ENCODE data around the gene SURF6.
"Not testable (repeated sequence)": the region's sequence is repeated elsewhere in the genome, so short reads cannot be mapped to it uniquely, and the experiment has no call there.

The SURF6 gene

DNA sequence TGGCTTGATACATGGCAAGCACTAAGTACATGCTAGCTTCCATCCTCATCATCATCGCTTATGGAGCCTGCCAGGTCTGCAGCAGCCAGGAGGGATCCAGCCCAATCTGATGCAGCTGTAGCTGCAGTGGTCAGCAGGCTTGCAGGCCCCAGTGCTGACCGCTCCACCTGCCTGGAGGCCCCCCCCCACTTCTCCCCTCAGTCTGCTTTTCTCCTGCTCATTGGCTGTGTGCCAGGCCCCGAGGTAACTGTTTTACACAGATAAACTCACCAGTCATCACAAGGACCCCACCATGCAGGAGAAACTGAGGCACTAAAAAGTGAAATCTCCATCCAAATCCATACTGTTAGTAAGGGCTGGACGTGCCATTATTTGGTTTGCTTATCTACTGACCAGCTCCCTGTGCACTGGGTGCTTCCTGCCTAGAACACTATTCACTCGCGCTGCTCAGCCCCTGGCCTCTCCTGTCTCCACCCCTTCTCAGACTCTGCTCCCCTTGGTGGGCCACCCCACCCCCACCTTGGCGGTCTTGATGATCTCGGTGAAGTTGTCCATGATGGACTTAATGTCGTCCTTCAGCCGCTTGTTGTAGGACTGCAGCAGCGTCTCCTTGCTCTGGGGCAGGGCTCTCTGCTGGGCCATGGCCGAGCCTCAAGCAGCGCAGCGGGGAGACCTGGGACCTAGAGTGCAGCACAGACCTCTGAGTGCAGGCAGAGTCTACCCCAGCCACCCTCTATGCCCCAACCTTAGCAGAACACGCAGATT is 10.2 kb upstream of the SURF6 start:
- Histone ChIP-seq H3K9me3 (ENCODE audit: control insufficient read depth in 2 of 2, low read length in 2 of 2) (no peaks in the 10 kb centered on the region), H3K9ac (ENCODE audit: low read length in 2 of 2) (peak overlapping the region; percentile 55 to 79), H3K4me1 (ENCODE audit: control insufficient read depth, insufficient read depth, low read length) (peaks cover 27% of the 10 kb centered on the region), H3K4me3 (ENCODE audit: low read length in 2 of 2) (peak overlapping the region; percentile 71 to 99), H3K27ac (ENCODE audit: low read length) (peak overlapping the region; percentile 60), H3K27me3 (ENCODE audit: control insufficient read depth in 1 of 2, insufficient read depth in 2 of 2, low read length in 2 of 2) (no peaks in the 10 kb centered on the region), H3K36me3 (ENCODE audit: control insufficient read depth in 2 of 2, insufficient read depth in 2 of 2, low read length in 2 of 2) (peaks cover 53 to 54% of the 10 kb centered on the region in 2 donors)

DNA sequence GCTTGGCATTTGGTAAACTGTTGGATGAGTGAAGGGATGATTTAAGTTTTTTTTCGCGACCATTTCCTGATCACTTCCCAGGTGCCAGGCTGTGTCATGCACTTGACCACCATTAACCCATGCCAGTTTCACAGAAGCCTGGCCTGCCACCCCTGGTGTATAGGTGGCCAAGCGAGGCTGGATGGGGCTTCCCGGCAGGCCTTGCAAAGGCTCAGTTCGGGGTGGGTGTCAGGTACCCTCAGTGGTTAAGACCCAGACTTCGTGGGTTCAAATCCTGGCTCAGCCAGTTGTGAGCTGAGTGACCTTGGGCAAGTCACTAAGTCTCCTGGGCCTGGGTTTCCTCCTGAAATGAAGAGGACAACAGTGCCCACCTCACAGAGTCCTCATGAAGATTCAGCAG is 9.6 kb upstream of the SURF6 start:
- H3K27me3 ChIP-seq (ENCODE audit: control insufficient read depth in 1 of 2, insufficient read depth in 2 of 2, low read length in 2 of 2) = no peaks in the 10 kb centered on the region
- H3K4me3 ChIP-seq (ENCODE audit: low read length in 2 of 2) = no peak overlapping the region
- no peaks in the 10 kb centered on the region for H3K9me3 ChIP-seq (ENCODE audit: control insufficient read depth in 2 of 2, low read length in 2 of 2)
- H3K9ac ChIP-seq (ENCODE audit: low read length in 2 of 2) = peak overlapping the region in 1 of 2 donors; percentile 13
- H3K36me3 ChIP-seq (ENCODE audit: control insufficient read depth in 2 of 2, insufficient read depth in 2 of 2, low read length in 2 of 2) = peaks cover 51 to 53% of the 10 kb centered on the region in 2 donors
- peaks cover 27% of the 10 kb centered on the region for H3K4me1 ChIP-seq (ENCODE audit: control insufficient read depth, insufficient read depth, low read length)
- no peak overlapping the region for H3K27ac ChIP-seq (ENCODE audit: low read length)

DNA sequence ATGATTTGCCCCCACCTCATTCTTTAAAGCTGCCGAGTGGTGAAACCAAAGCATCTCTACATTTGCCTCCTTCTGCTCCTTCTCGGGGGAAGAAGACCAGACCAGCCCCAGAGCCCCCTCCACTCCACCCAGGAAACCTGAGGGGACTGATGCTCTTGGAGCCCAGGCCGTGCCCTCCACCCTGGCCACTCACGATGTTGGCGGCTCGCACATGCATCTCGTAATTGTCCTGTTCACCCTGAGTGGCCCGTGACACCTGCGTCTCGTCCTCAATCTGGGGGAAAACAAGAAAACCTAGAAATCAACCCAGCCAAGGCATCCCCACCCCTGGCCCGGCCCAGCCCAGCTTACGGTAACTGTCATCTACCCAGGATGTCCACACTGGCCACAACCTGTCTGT is 9.0 kb upstream of the SURF6 start:
- Histone ChIP-seq H3K9ac (ENCODE audit: low read length in 2 of 2) (no peak overlapping the region), H3K4me1 (ENCODE audit: control insufficient read depth, insufficient read depth, low read length) (peaks cover 27% of the 10 kb centered on the region), H3K36me3 (ENCODE audit: control insufficient read depth in 2 of 2, insufficient read depth in 2 of 2, low read length in 2 of 2) (peaks cover 51 to 52% of the 10 kb centered on the region in 2 donors)

DNA sequence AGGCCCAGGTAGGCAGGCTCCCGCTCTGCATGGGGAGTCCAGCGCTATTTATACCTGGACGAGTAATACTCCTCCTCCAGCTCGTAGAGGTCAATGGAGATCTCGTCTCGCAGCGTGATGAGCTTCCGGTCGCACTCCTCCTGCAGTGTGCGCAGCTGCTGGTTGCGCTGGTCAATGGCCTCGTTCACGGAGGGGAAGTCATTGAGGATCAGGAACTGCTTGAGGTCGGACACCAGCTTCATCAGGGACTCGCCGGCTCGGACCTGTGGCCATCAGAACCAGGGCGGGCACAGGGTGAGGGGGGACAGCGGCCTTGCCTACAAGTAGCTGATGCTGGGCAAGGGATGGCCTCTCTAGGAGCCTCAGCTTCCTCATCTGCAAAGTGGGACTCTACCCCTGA is 8.1 kb upstream of the SURF6 start:
- Histone ChIP-seq H3K36me3 (ENCODE audit: control insufficient read depth in 2 of 2, insufficient read depth in 2 of 2, low read length in 2 of 2) (peaks cover 45 to 52% of the 10 kb centered on the region in 2 donors), H3K4me3 (ENCODE audit: low read length in 2 of 2) (no peak overlapping the region), H3K9me3 (ENCODE audit: control insufficient read depth in 2 of 2, low read length in 2 of 2) (no peaks in the 10 kb centered on the region), H3K9ac (ENCODE audit: low read length in 2 of 2) (no peak overlapping the region), H3K4me1 (ENCODE audit: control insufficient read depth, insufficient read depth, low read length) (peaks cover 21% of the 10 kb centered on the region), H3K27me3 (ENCODE audit: control insufficient read depth in 1 of 2, insufficient read depth in 2 of 2, low read length in 2 of 2) (no peaks in the 10 kb centered on the region), H3K27ac (ENCODE audit: low read length) (no peak overlapping the region)

More for the DNA sequence above, 9.0 kb upstream of the SURF6 start:
- Histone ChIP-seq H3K9me3 (ENCODE audit: control insufficient read depth in 2 of 2, low read length in 2 of 2) (no peaks in the 10 kb centered on the region), H3K27ac (ENCODE audit: low read length) (no peak overlapping the region), H3K4me3 (ENCODE audit: low read length in 2 of 2) (no peak overlapping the region), H3K27me3 (ENCODE audit: control insufficient read depth in 1 of 2, insufficient read depth in 2 of 2, low read length in 2 of 2) (no peaks in the 10 kb centered on the region)

DNA sequence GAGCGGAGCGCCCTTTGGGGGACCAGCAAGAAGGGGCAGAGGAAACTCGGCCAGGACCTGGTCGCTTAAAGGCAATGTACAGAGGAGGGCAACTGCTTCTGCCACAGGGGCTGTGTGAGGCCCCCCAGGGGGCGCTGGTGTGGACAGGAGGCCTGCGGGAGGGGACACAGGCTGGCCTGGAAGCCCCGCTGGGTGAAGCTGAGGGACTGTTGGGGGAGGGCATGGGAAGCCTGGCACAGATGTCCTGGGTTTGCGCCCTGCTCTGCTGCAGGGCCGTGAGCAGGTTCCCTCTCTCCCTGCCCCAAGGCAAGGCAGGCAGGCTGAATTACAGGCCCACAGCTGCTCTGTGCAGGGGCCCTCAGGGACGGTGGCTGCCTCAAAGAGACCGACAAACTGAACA is 6.6 kb upstream of the SURF6 start:
- peaks cover 13% of the 10 kb centered on the region for H3K4me1 ChIP-seq (ENCODE audit: control insufficient read depth, insufficient read depth, low read length)
- no peaks in the 10 kb centered on the region for H3K27me3 ChIP-seq (ENCODE audit: control insufficient read depth in 1 of 2, insufficient read depth in 2 of 2, low read length in 2 of 2)
- no peak overlapping the region for H3K27ac ChIP-seq (ENCODE audit: low read length)
- no peak overlapping the region for H3K9ac ChIP-seq (ENCODE audit: low read length in 2 of 2)
- no peaks in the 10 kb centered on the region for H3K9me3 ChIP-seq (ENCODE audit: control insufficient read depth in 2 of 2, low read length in 2 of 2)
- no peak overlapping the region for H3K4me3 ChIP-seq (ENCODE audit: low read length in 2 of 2)
- H3K36me3 ChIP-seq (ENCODE audit: control insufficient read depth in 2 of 2, insufficient read depth in 2 of 2, low read length in 2 of 2) = peaks cover 45 to 56% of the 10 kb centered on the region in 2 donors

DNA sequence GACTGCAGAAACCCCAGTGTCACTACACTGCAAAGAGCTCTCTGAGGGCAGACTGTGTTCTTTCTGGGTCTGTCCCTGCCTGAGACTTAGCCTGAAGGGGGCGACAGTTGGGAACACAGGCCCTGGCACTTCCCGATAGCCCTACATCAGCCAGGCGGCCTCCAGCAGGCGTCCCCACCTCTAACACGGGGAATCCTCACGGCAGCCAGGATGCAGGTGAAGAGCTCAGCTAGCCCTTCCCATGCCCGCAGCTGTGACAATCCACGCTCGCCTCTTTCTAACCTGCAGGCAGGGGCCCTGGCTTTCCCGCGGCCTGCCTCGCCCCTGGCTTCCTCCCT is 6.0 kb upstream of the SURF6 start:
- peaks cover 45 to 56% of the 10 kb centered on the region in 2 donors for H3K36me3 ChIP-seq (ENCODE audit: control insufficient read depth in 2 of 2, insufficient read depth in 2 of 2, low read length in 2 of 2)
- no peak overlapping the region for H3K27ac ChIP-seq (ENCODE audit: low read length)
- peaks cover 11% of the 10 kb centered on the region for H3K4me1 ChIP-seq (ENCODE audit: control insufficient read depth, insufficient read depth, low read length)
- no peak overlapping the region for H3K9ac ChIP-seq (ENCODE audit: low read length in 2 of 2)
- no peak overlapping the region for H3K4me3 ChIP-seq (ENCODE audit: low read length in 2 of 2)
- no peaks in the 10 kb centered on the region for H3K9me3 ChIP-seq (ENCODE audit: control insufficient read depth in 2 of 2, low read length in 2 of 2)
- H3K27me3 ChIP-seq (ENCODE audit: control insufficient read depth in 1 of 2, insufficient read depth in 2 of 2, low read length in 2 of 2) = no peaks in the 10 kb centered on the region

DNA sequence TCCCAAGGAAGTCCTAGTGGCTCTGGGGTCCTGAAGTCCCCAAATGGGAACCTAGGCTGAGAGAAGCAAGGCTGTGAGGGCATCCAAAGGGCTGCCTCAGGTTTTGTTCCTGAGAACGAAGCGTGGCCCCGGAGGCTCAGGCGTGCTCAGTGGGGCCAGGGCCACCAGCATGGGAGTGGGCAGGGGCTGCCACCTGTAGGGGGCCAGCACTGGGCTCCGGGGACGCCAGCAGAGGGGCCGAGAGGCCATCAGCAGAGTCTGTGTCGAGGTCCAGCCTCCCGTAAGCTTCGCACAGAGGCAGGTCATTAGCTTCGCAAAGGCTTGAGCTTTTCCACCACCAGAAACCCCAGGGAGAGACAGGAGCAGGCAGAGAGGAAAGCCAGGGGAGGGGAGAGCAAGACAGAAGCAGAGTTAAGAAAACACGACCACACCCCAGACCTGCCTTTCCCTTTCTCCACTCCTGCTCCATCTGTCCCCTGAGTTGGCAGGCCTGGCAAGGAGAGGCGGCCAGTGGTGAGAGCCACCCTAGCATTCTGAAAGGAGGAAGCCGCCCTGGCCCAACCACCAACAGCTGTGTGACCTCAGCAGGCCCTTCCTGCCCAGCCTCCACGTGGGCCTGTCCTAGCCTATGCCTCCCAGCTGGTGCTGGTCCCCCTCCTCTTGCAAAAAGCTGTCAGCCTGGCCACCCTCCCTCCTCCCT is 5.5 kb upstream of the SURF6 start:
- H3K4me3 ChIP-seq (ENCODE audit: low read length in 2 of 2) = no peak overlapping the region
- peaks cover 45 to 56% of the 10 kb centered on the region in 2 donors for H3K36me3 ChIP-seq (ENCODE audit: control insufficient read depth in 2 of 2, insufficient read depth in 2 of 2, low read length in 2 of 2)
- H3K27me3 ChIP-seq (ENCODE audit: control insufficient read depth in 1 of 2, insufficient read depth in 2 of 2, low read length in 2 of 2) = no peaks in the 10 kb centered on the region
- no peak overlapping the region for H3K27ac ChIP-seq (ENCODE audit: low read length)
- H3K4me1 ChIP-seq (ENCODE audit: control insufficient read depth, insufficient read depth, low read length) = peaks cover 8% of the 10 kb centered on the region
- no peaks in the 10 kb centered on the region for H3K9me3 ChIP-seq (ENCODE audit: control insufficient read depth in 2 of 2, low read length in 2 of 2)
- no peak overlapping the region for H3K9ac ChIP-seq (ENCODE audit: low read length in 2 of 2)

DNA sequence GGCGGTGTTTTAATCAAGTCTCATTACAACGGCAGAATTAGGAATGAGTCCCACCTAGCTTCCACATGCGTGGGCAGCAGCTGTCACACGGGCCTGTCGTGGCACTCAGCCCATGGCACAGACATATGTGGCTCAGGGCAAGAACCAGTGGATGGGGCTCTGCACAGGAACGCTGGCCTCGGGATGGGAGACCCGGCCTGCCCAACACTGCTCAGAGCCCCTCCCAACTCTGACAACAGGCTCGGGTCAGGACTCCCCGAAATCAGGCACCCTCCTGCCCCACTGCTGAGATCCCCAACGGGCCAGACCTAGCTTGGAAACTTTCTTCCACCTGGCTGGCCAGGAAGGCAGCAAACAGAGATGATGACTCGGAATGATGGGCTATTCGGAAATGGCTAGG is 4.9 kb upstream of the SURF6 start:
- Histone ChIP-seq H3K36me3 (ENCODE audit: control insufficient read depth in 2 of 2, insufficient read depth in 2 of 2, low read length in 2 of 2) (peaks cover 45 to 55% of the 10 kb centered on the region in 2 donors), H3K9ac (ENCODE audit: low read length in 2 of 2) (no peak overlapping the region), H3K4me3 (ENCODE audit: low read length in 2 of 2) (no peak overlapping the region), H3K9me3 (ENCODE audit: control insufficient read depth in 2 of 2, low read length in 2 of 2) (no peaks in the 10 kb centered on the region), H3K27ac (ENCODE audit: low read length) (no peak overlapping the region), H3K4me1 (ENCODE audit: control insufficient read depth, insufficient read depth, low read length) (peaks cover 6% of the 10 kb centered on the region), H3K27me3 (ENCODE audit: control insufficient read depth in 1 of 2, insufficient read depth in 2 of 2, low read length in 2 of 2) (no peaks in the 10 kb centered on the region)

DNA sequence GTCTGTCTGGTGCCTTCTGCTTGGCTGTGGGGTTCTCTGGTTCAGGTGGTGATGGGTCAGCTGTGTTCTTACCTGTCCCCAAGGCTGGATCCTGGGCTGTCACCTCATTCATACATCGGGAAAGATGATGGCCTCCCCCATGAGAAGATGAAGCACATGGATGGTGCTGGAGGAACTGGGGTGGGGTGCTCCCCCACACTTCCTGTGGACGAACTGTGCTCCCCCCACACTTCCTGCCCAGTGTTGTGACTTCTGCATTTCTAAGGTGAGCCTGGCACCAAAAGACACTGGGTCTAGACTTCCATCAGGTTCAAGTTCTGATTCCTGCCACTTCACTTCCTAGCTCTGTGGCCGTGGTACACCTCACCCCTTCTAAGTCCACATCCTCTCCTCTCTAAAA is 4.3 kb upstream of the SURF6 start:
- Histone ChIP-seq H3K9ac (ENCODE audit: low read length in 2 of 2) (no peak overlapping the region), H3K27me3 (ENCODE audit: control insufficient read depth in 1 of 2, insufficient read depth in 2 of 2, low read length in 2 of 2) (no peaks in the 10 kb centered on the region), H3K36me3 (ENCODE audit: control insufficient read depth in 2 of 2, insufficient read depth in 2 of 2, low read length in 2 of 2) (peaks cover 43 to 50% of the 10 kb centered on the region in 2 donors), H3K4me3 (ENCODE audit: low read length in 2 of 2) (no peak overlapping the region), H3K27ac (ENCODE audit: low read length) (no peak overlapping the region), H3K9me3 (ENCODE audit: control insufficient read depth in 2 of 2, low read length in 2 of 2) (no peaks in the 10 kb centered on the region), H3K4me1 (ENCODE audit: control insufficient read depth, insufficient read depth, low read length) (peaks cover 11% of the 10 kb centered on the region)

DNA sequence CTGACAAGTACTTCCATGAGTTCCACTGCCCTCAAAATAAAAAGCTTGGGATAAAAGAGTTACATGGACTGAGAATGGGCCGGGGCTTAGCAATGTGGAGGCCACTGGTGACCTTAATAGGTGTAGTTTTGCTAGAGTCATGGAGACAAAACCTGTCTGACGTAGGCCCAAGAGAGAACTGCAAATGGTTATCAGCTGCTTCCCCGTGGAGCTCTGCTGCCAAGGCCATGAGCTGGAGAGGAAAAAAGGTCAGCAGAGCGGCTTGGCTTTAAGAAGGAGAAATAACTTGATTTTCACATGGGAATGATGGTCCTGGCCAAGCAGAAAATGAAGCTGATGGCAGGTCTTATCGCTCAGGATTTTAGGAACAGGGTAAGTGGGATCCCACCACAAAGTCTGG is 3.7 kb upstream of the SURF6 start:
- Histone ChIP-seq H3K4me3 (ENCODE audit: low read length in 2 of 2) (no peak overlapping the region), H3K27me3 (ENCODE audit: control insufficient read depth in 1 of 2, insufficient read depth in 2 of 2, low read length in 2 of 2) (no peaks in the 10 kb centered on the region), H3K27ac (ENCODE audit: low read length) (peak overlapping the region; percentile 18), H3K36me3 (ENCODE audit: control insufficient read depth in 2 of 2, insufficient read depth in 2 of 2, low read length in 2 of 2) (peaks cover 38 to 45% of the 10 kb centered on the region in 2 donors), H3K9ac (ENCODE audit: low read length in 2 of 2) (no peak overlapping the region), H3K9me3 (ENCODE audit: control insufficient read depth in 2 of 2, low read length in 2 of 2) (no peaks in the 10 kb centered on the region), H3K4me1 (ENCODE audit: control insufficient read depth, insufficient read depth, low read length) (peaks cover 16% of the 10 kb centered on the region)

DNA sequence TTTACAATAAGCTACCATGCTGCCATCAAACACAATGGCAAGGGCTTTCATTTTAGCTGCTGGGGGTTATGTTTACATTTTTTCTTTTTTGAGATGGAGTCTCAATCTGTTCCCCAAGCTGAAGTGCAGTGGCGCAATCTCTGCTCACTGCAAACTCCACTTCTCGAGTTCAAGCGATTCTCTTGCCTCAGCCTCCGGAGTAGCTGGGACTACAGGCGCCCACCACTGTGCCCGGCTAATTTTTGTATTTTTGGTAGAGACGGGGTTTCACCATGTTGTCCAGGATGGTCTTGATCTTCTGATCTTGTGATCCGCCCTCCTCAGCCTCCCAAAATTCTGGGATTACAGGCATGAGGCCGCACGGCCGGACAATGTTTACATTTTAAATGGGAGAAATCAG is 1.1 kb downstream of the SURF6 start:
- H3K4me1 ChIP-seq (ENCODE audit: control insufficient read depth, insufficient read depth, low read length) = peaks cover 23% of the 10 kb centered on the region
- H3K27ac ChIP-seq (ENCODE audit: low read length); H3K9me3 ChIP-seq (ENCODE audit: control insufficient read depth in 2 of 2, low read length in 2 of 2); H3K27me3 ChIP-seq (ENCODE audit: control insufficient read depth in 1 of 2, insufficient read depth in 2 of 2, low read length in 2 of 2): not testable (repeated sequence)
- peak overlapping the region in 1 of 2 donors; percentile 83 for H3K9ac ChIP-seq (ENCODE audit: low read length in 2 of 2)
- H3K36me3 ChIP-seq (ENCODE audit: control insufficient read depth in 2 of 2, insufficient read depth in 2 of 2, low read length in 2 of 2) = peaks cover 35 to 42% of the 10 kb centered on the region in 2 donors
- peak overlapping the region; percentile 93 for H3K4me3 ChIP-seq (ENCODE audit: low read length in 2 of 2)
